ENCODE data around the gene SLC66A2. TPM values are rescaled to one million over a fixed set of nuclear protein-coding genes. Genes with fewer than 3 reads are reported as not detected.

SLC66A2 gene
- total RNA-seq, 1 donor from 2014 or later, result 5.8 TPM

GRCh38 chr18:79979843-79980242, 28.4 kb upstream of the SLC66A2 start:
- H3K4me3 Mint-ChIP-seq, result no peak overlapping the region
- H3K27ac ChIP-seq, result peak overlapping the region; percentile 20
- H3K4me2 ChIP-seq, result no peak overlapping the region
- peaks cover 100% of the 10 kb centered on the region for H3K79me2 ChIP-seq (ENCODE audit: low read depth)
- no peak overlapping the region for H3K9ac ChIP-seq
- no peak overlapping the region for H3K27ac Mint-ChIP-seq
- no peaks in the 10 kb centered on the region for H3K4me1 ChIP-seq
- no peaks in the 10 kb centered on the region for H3F3A ChIP-seq (ENCODE audit: low read depth)
- no peak overlapping the region for H2AFZ ChIP-seq (replicated peaks)
- H3K36me3 ChIP-seq, result no peaks in the 10 kb centered on the region
- TF ChIP-seq EZH2 (IDR thresholded peaks at IDR 0.05) (no peak), CTCF (IDR thresholded peaks at IDR 0.05) (no peak), EZH2phosphoT487 (IDR thresholded peaks at IDR 0.05) (no peak)
- H3K27me3 ChIP-seq, result no peaks in the 10 kb centered on the region
- H3K9me3 Mint-ChIP-seq, result no peaks in the 10 kb centered on the region
- DNase-seq (ENCODE audit: low spot score), result no peak
- peaks cover 6% of the 10 kb centered on the region for H3K4me1 Mint-ChIP-seq
- no peak overlapping the region for H3K4me3 ChIP-seq
- peaks cover 2% of the 10 kb centered on the region for H3K27me3 Mint-ChIP-seq (ENCODE audit: insufficient read depth, low read depth)
- H3K9me3 ChIP-seq (ENCODE audit: low read depth), result no peaks in the 10 kb centered on the region
- peaks cover 95% of the 10 kb centered on the region for H4K20me1 ChIP-seq (ENCODE audit: low read depth)
- H3K36me3 Mint-ChIP-seq, result peaks cover 26% of the 10 kb centered on the region

- H3K4me3 ChIP-seq, result no peak overlapping the region
- peaks cover 93% of the 10 kb centered on the region for H4K20me1 ChIP-seq (ENCODE audit: low read depth)
- H3K36me3 Mint-ChIP-seq, result peaks cover 27% of the 10 kb centered on the region
- H3K27me3 ChIP-seq, result no peaks in the 10 kb centered on the region
- no peaks in the 10 kb centered on the region for H3K9me3 Mint-ChIP-seq
- H3K4me1 ChIP-seq, result no peaks in the 10 kb centered on the region
- TF ChIP-seq CTCF (IDR thresholded peaks at IDR 0.05) (no peak), EZH2phosphoT487 (IDR thresholded peaks at IDR 0.05) (no peak), EZH2 (IDR thresholded peaks at IDR 0.05) (no peak)
- peaks cover 80% of the 10 kb centered on the region for H3K79me2 ChIP-seq (ENCODE audit: low read depth)
- H3K9ac ChIP-seq, result no peak overlapping the region
- H3K4me1 Mint-ChIP-seq, result no peaks in the 10 kb centered on the region
- H3K9me3 ChIP-seq (ENCODE audit: low read depth), result no peaks in the 10 kb centered on the region
- H3F3A ChIP-seq (ENCODE audit: low read depth), result no peaks in the 10 kb centered on the region
- H3K4me3 Mint-ChIP-seq, result no peak overlapping the region
- DNase-seq (ENCODE audit: low spot score), result no peak
- H2AFZ ChIP-seq (replicated peaks), result no peak overlapping the region
- H3K27ac Mint-ChIP-seq, result no peak overlapping the region
- H3K27ac ChIP-seq, result no peak overlapping the region
- peaks cover 2% of the 10 kb centered on the region for H3K36me3 ChIP-seq
- H3K27me3 Mint-ChIP-seq (ENCODE audit: insufficient read depth, low read depth), result peaks cover 9% of the 10 kb centered on the region
- H3K4me2 ChIP-seq, result no peak overlapping the region
Observed at GRCh38 chr18:79975985-79976680, 24.7 kb upstream of the SLC66A2 start.

- peaks cover 70% of the 10 kb centered on the region for H3K79me2 ChIP-seq (ENCODE audit: low read depth)
- no peaks in the 10 kb centered on the region for H3K9me3 ChIP-seq (ENCODE audit: low read depth)
- no peak overlapping the region for H2AFZ ChIP-seq (replicated peaks)
- Mint-ChIP-seq H3K27ac (no peak overlapping the region), H3K36me3 (peaks cover 30% of the 10 kb centered on the region), H3K27me3 (ENCODE audit: insufficient read depth, low read depth) (peaks cover 6% of the 10 kb centered on the region), H3K4me3 (no peak overlapping the region), H3K9me3 (no peaks in the 10 kb centered on the region), H3K4me1 (no peaks in the 10 kb centered on the region)
- H3K36me3 ChIP-seq, result peaks cover 6% of the 10 kb centered on the region
- H4K20me1 ChIP-seq (ENCODE audit: low read depth), result peaks cover 93% of the 10 kb centered on the region
- no peak overlapping the region for H3K4me2 ChIP-seq
- no peaks in the 10 kb centered on the region for H3F3A ChIP-seq (ENCODE audit: low read depth)
- no peak for TF ChIP-seq EZH2phosphoT487 (IDR thresholded peaks at IDR 0.05)
- TF ChIP-seq EZH2 (IDR thresholded peaks at IDR 0.05), result no peak
- TF ChIP-seq CTCF (IDR thresholded peaks at IDR 0.05), result no peak
- no peak overlapping the region for H3K4me3 ChIP-seq
- H3K4me1 ChIP-seq, result no peaks in the 10 kb centered on the region
- H3K27ac ChIP-seq, result no peak overlapping the region
- no peak overlapping the region for H3K9ac ChIP-seq
- no peak for DNase-seq (ENCODE audit: low spot score)
- H3K27me3 ChIP-seq, result no peaks in the 10 kb centered on the region
Observed at GRCh38 chr18:79975043-79975442, 23.6 kb upstream of the SLC66A2 start.
